Osteocyte (in vitro differentiated cells): ENCODE measurements around the gene SH2D5. TPM values are rescaled to one million over a fixed set of nuclear protein-coding genes. Genes with fewer than 3 reads are reported as not detected.

Experiments
- DNase-seq: peaks from one replicate; pipeline ENCODE4 v3.0.0; 2021; ENCODE audit warnings: mixed read lengths; ENCODE audit not compliant: unreplicated experiment; ENCODE audit errors: extremely low spot score
- H3K27ac Mint-ChIP-seq: one replicate; pipeline ENCODE4 v1.8.0; 2021; ENCODE audit warnings: mild to moderate bottlenecking, mixed read lengths; ENCODE audit not compliant: unreplicated experiment
- H3K27me3 Mint-ChIP-seq: one replicate; pipeline ENCODE4 v1.8.0; 2021; ENCODE audit warnings: mixed read lengths; ENCODE audit not compliant: unreplicated experiment
- H3K36me3 Mint-ChIP-seq: one replicate; pipeline ENCODE4 v1.8.0; 2021; ENCODE audit warnings: mixed read lengths; ENCODE audit not compliant: unreplicated experiment
- H3K4me1 Mint-ChIP-seq: one replicate; pipeline ENCODE4 v1.8.0; 2021; ENCODE audit warnings: mixed read lengths; ENCODE audit not compliant: unreplicated experiment
- H3K4me3 Mint-ChIP-seq: one replicate; pipeline ENCODE4 v1.8.0; 2021; ENCODE audit warnings: mild to moderate bottlenecking, moderate library complexity, mixed read lengths; ENCODE audit not compliant: unreplicated experiment
- H3K9me3 Mint-ChIP-seq: one replicate; pipeline ENCODE4 v1.8.0; 2021; ENCODE audit warnings: mixed read lengths; ENCODE audit not compliant: unreplicated experiment
- total RNA-seq: library from RNA; stranded (reverse); gene quantifications from 2 replicates; pipeline ENCODE4 v1.2.1, GENCODE V29; 2021
- TF ChIP-seq, protein P1 (sequence below): fragments of 200-600 bp; sonication (generic); IDR thresholded peaks from 2 replicates; pipeline ENCODE4 v1.5.0; 2021; ENCODE audit warnings: antibody characterized with exemption, mild to moderate bottlenecking, moderate library complexity

The SH2D5 gene
- total RNA-seq, 1 donor from 2014 or later, result 0.46 TPM

- Mint-ChIP-seq H3K4me3 (no peak overlapping the region), H3K4me1 (no peaks in the 10 kb centered on the region), H3K27ac (no peak overlapping the region), H3K9me3 (no peaks in the 10 kb centered on the region), H3K36me3 (no peaks in the 10 kb centered on the region), H3K27me3 (no peaks in the 10 kb centered on the region)
- TF ChIP-seq, protein P1, sequence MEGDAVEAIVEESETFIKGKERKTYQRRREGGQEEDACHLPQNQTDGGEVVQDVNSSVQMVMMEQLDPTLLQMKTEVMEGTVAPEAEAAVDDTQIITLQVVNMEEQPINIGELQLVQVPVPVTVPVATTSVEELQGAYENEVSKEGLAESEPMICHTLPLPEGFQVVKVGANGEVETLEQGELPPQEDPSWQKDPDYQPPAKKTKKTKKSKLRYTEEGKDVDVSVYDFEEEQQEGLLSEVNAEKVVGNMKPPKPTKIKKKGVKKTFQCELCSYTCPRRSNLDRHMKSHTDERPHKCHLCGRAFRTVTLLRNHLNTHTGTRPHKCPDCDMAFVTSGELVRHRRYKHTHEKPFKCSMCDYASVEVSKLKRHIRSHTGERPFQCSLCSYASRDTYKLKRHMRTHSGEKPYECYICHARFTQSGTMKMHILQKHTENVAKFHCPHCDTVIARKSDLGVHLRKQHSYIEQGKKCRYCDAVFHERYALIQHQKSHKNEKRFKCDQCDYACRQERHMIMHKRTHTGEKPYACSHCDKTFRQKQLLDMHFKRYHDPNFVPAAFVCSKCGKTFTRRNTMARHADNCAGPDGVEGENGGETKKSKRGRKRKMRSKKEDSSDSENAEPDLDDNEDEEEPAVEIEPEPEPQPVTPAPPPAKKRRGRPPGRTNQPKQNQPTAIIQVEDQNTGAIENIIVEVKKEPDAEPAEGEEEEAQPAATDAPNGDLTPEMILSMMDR, result no peak
- DNase-seq, result no peak
These were observed 48.4 kb downstream of the SH2D5 start for GRCh38 chr1:20684050-20684620.

- H3K4me1 Mint-ChIP-seq, result no peaks in the 10 kb centered on the region
- TF ChIP-seq, protein P1, result no peak
- H3K27me3 Mint-ChIP-seq, result no peaks in the 10 kb centered on the region
- no peak overlapping the region for H3K4me3 Mint-ChIP-seq
- DNase-seq, result no peak
- no peaks in the 10 kb centered on the region for H3K9me3 Mint-ChIP-seq
- H3K27ac Mint-ChIP-seq, result no peak overlapping the region
- no peaks in the 10 kb centered on the region for H3K36me3 Mint-ChIP-seq
These were observed 48.9 kb downstream of the SH2D5 start for GRCh38 chr1:20683614-20684013.

- Mint-ChIP-seq H3K4me3 (no peak overlapping the region), H3K4me1 (no peaks in the 10 kb centered on the region), H3K36me3 (no peaks in the 10 kb centered on the region), H3K27me3 (no peaks in the 10 kb centered on the region), H3K9me3 (no peaks in the 10 kb centered on the region), H3K27ac (no peak overlapping the region)
- TF ChIP-seq, protein P1, result no peak
- DNase-seq, result no peak
These were observed 49.8 kb downstream of the SH2D5 start for GRCh38 chr1:20682571-20683236.

DNA sequence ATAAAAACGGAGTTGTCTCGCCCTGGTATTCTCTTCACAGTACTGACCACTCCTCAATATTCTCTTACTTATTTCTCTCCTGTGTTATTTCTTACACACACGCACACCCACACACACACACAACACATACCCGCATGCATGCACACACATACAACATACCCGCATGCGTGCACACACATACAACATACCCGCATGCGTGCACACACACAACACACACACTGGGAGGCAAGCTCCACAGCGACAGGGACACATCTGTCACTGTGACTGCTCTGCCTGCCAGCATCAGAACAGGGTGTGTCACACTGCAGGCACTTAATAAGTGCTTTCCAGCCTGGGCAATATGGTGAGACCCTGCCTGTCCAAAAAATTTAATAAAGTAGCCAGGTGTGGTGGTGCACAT is 50.5 kb downstream of the SH2D5 start:
- H3K9me3 Mint-ChIP-seq, result no peaks in the 10 kb centered on the region
- no peaks in the 10 kb centered on the region for H3K4me1 Mint-ChIP-seq
- no peak overlapping the region for H3K4me3 Mint-ChIP-seq
- H3K27ac Mint-ChIP-seq, result no peak overlapping the region
- H3K27me3 Mint-ChIP-seq, result no peaks in the 10 kb centered on the region
- TF ChIP-seq, protein P1, result no peak
- H3K36me3 Mint-ChIP-seq, result no peaks in the 10 kb centered on the region
- no peak for DNase-seq

GRCh38 chr1:20680269-20680668 is 52.2 kb downstream of the SH2D5 start:
- Mint-ChIP-seq H3K27ac (no peak overlapping the region), H3K4me3 (no peak overlapping the region), H3K27me3 (peaks cover 9% of the 10 kb centered on the region), H3K9me3 (no peaks in the 10 kb centered on the region), H3K4me1 (no peaks in the 10 kb centered on the region), H3K36me3 (no peaks in the 10 kb centered on the region)
- TF ChIP-seq, protein P1, result no peak
- DNase-seq, result no peak
